K562 (cell line): Measurements from ENCODE around the gene TEX261. TPM values are rescaled to one million over a fixed set of nuclear protein-coding genes. Genes with fewer than 3 reads are reported as not detected.
A peak's percentile ranks its signal among the peaks of the same experiment; 100 is the strongest.

Source experiments
- ATAC-seq: fragments of 200-7000 bp; cut with Tn5 transposase; 3 replicates; pipeline ENCODE4 v1.9.1; 2020; ENCODE audit warnings: moderate library complexity
- BruUV-seq: library from RNA; stranded (reverse); fragments of 400-500 nt; replicated peaks from 2 replicates; lab custom pipeline; 2021; lab: Mats Ljungman, UMichigan
- CTCF ChIA-PET: fragments of 300-600 bp; formaldehyde crosslinking; extraction: SDS; loops from one replicate; lab custom pipeline; 2021; ENCODE audit warnings: low intra/inter-chr PET ratio; lab: Yijun Ruan, JAX
- POLR2A ChIA-PET: fragments of 300-600, 350-650 bp; sonication (Branson Sonifier 250); formaldehyde crosslinking; extraction: SDS; loops from one replicate; lab custom pipeline; 2021; ENCODE audit warnings: antibody characterized with exemption, inconsistent platforms; lab: Yijun Ruan, JAX
- DNase-seq, 4 experiments: peaks; one replicate each; pipeline versions ENCODE4 v3.0.0 to v3.0.0-alpha.2; 2011 to 2018; ENCODE audit warnings: low spot score in 3 of 4, mixed read lengths in 3 of 4; ENCODE audit errors: extremely low read depth in 1 of 4
- FAIRE-seq: peaks from 2 replicates; lab custom pipeline; 2011; peaks lifted over from hg19 to GRCh38; lab: Jason Lieb, UNC
- H2AFZ ChIP-seq: 2 replicates; pipeline ENCODE4 v1.6.0; 2011; ENCODE audit warnings: low read depth, low read length, control low read depth, inconsistent platforms
- H3K27ac ChIP-seq: fragments of 200-600 bp; 3 replicates; pipeline ENCODE4 v1.8.0; 2011; ENCODE audit warnings: low read depth, mild to moderate bottlenecking, control low read depth, inconsistent platforms, low read length, moderate library complexity, mixed read lengths; ENCODE audit errors: extremely low read depth
- H3K27me3 ChIP-seq, 2 experiments: fragments of 300-600 bp in 1 of 2; 2 replicates in 1 of 2; 3 replicates in 1 of 2; pipeline versions ENCODE4 v1.6.0 to v1.8.0; 2011; ENCODE audit warnings: inconsistent platforms in 2 of 2, low read length in 2 of 2, mild to moderate bottlenecking in 1 of 2, mixed read lengths in 1 of 2, moderate library complexity in 1 of 2; ENCODE audit not compliant: control insufficient read depth in 2 of 2, insufficient read depth in 2 of 2
- H3K36me3 ChIP-seq: fragments of 300-600 bp; 3 replicates; pipeline ENCODE4 v1.8.0; 2011; ENCODE audit warnings: mild to moderate bottlenecking, low read length, inconsistent platforms; ENCODE audit not compliant: control insufficient read depth, insufficient read depth
- H3K4me1 ChIP-seq, 2 experiments: fragments of 200-600 bp in 1 of 2; replicated peaks in 1 of 2; 2 replicates in 1 of 2; 3 replicates in 1 of 2; pipeline versions ENCODE4 v1.5.1 to v1.8.0; 2011; ENCODE audit warnings: inconsistent platforms in 2 of 2, low read length in 2 of 2, mild to moderate bottlenecking in 1 of 2, mixed read lengths in 1 of 2, moderate library complexity in 1 of 2; ENCODE audit not compliant: control insufficient read depth in 2 of 2, insufficient read depth in 2 of 2
- H3K4me2 ChIP-seq: 2 replicates; pipeline ENCODE4 v1.6.1; 2011; ENCODE audit warnings: low read length, control low read depth, inconsistent platforms, mixed read lengths; ENCODE audit not compliant: insufficient read depth
- H3K4me3 ChIP-seq: fragments of 200-600 bp; sonication (generic), shearing (Covaris generic); 2 replicates; pipeline ENCODE4 v1.5.1; 2016; ENCODE audit warnings: control low read depth, inconsistent platforms
- H3K79me2 ChIP-seq: fragments of 200-600 bp; 3 replicates; pipeline ENCODE4 v1.8.0; 2011; ENCODE audit warnings: low read length, inconsistent platforms; ENCODE audit not compliant: control insufficient read depth, insufficient read depth
- H3K9ac ChIP-seq, 2 experiments: 2 replicates each; pipeline versions ENCODE4 v1.6.0 to v1.6.1; 2011; ENCODE audit warnings: low read depth in 2 of 2, low read length in 2 of 2, control low read depth in 1 of 2, inconsistent platforms in 1 of 2, mild to moderate bottlenecking in 1 of 2, mixed read lengths in 1 of 2; ENCODE audit not compliant: insufficient read depth in 1 of 2
- H3K9me1 ChIP-seq: one replicate; pipeline ENCODE4 v1.6.0; 2011; ENCODE audit warnings: inconsistent platforms, mild to moderate bottlenecking, low read length, moderate library complexity; ENCODE audit not compliant: control insufficient read depth, insufficient read depth
- H3K9me3 ChIP-seq: replicated peaks from 2 replicates; pipeline ENCODE4 v1.5.1; 2011; ENCODE audit warnings: low read depth, low read length, inconsistent platforms; ENCODE audit not compliant: control insufficient read depth, insufficient read depth
- H4K20me1 ChIP-seq: replicated peaks from 2 replicates; pipeline ENCODE4 v1.6.1; 2011; ENCODE audit warnings: low read length, inconsistent platforms, mixed read lengths; ENCODE audit not compliant: control insufficient read depth, insufficient read depth
- ARNT ChIP-seq, 2 experiments: fragments of 450-650 bp; IDR thresholded peaks; 2 replicates each; pipeline ENCODE4 v1.6.1; 2016; ENCODE audit warnings: mild to moderate bottlenecking in 1 of 2
- ATF7 ChIP-seq: fragments of 450-650 bp; IDR thresholded peaks from 2 replicates; pipeline ENCODE4 v1.7.1; 2014; ENCODE audit warnings: mild to moderate bottlenecking, moderate library complexity
- BRD4 ChIP-seq: fragments of 200-600 bp; sonication (generic); IDR thresholded peaks from 2 replicates; pipeline ENCODE4 v1.6.1; 2017; ENCODE audit warnings: inconsistent platforms
- CCAR2 ChIP-seq: fragments of 200-400 bp; formaldehyde crosslinking; IDR thresholded peaks from 2 replicates; pipeline ENCODE4 v1.6.1; 2017; ENCODE audit warnings: mild to moderate bottlenecking, low read depth, low read length
- EGR1 ChIP-seq: fragments of 450-650 bp; conservative IDR thresholded peaks from 2 replicates; pipeline ENCODE4 v1.6.1; 2017; ENCODE audit warnings: mild to moderate bottlenecking
- ELF2 ChIP-seq: fragments of 250-450 bp; sonication (Bioruptor Pico); IDR thresholded peaks from 2 replicates; pipeline ENCODE4 v1.5.0; 2021; ENCODE audit warnings: mild to moderate bottlenecking
- EWSR1 ChIP-seq: fragments of 450-650 bp; IDR thresholded peaks from 2 replicates; pipeline ENCODE4 v1.6.1; 2018; ENCODE audit warnings: borderline replicate concordance, mild to moderate bottlenecking, low read depth, moderate library complexity; ENCODE audit not compliant: partially characterized antibody
- IFI16 ChIP-seq: fragments of 250-450 bp; sonication (Bioruptor Pico); IDR thresholded peaks from 2 replicates; pipeline ENCODE4 v2.1.2; 2022; ENCODE audit warnings: mild to moderate bottlenecking, inconsistent platforms
- JUND ChIP-seq, 2 experiments: IDR thresholded peaks; 2 replicates in 1 of 2; 3 replicates in 1 of 2; pipeline ENCODE4 v1.6.1; 2011; ENCODE audit warnings: borderline replicate concordance in 2 of 2, low read depth in 2 of 2, low read length in 2 of 2, improper control_type of control experiment in 1 of 2, missing biosample characterization in 1 of 2, missing genetic modification characterization in 1 of 2, missing genetic modification reagents in 1 of 2
- KAT8 ChIP-seq: fragments of 450-650 bp; IDR thresholded peaks from 2 replicates; pipeline ENCODE4 v1.6.1; 2016; ENCODE audit warnings: low read depth, mild to moderate bottlenecking
- ZNF124 ChIP-seq: sonication (generic); formaldehyde crosslinking; IDR thresholded peaks from 2 replicates; pipeline ENCODE4 v1.8.1; 2022; ENCODE audit warnings: missing genetic modification reagents
- ZNF408 ChIP-seq: fragments of 250-450 bp; sonication (Bioruptor Pico); IDR thresholded peaks from 2 replicates; pipeline ENCODE4 v1.4.0; 2020; ENCODE audit warnings: low read depth, mild to moderate bottlenecking, moderate library complexity
- ZNF586 ChIP-seq: fragments of 450-650 bp; formaldehyde crosslinking; conservative IDR thresholded peaks from 2 replicates; pipeline ENCODE4 v1.4.0; 2020; ENCODE audit warnings: mild to moderate bottlenecking, moderate library complexity
- whole genome bisulfite sequencing: fragments of 100-300 bp; shearing (Covaris generic); methylation state at CpG from one replicate; pipeline ENCODE4 v1.1.6; 2016; ENCODE audit warnings: low coverage, mixed read lengths; ENCODE audit not compliant: insufficient coverage; ENCODE audit errors: missing lambda C conversion rate; 5-methylcytosine and 5-hydroxymethylcytosine counted together
- in situ Hi-C: fragments of 300-500 bp; cut with MboI; formaldehyde crosslinking; loops from 4 replicates; pipeline ENCODE4 v1.15.0; 2018; ENCODE audit warnings: inconsistent platforms, mixed read lengths
- intact Hi-C: fragments of 100-400 bp; cut with micrococcal nuclease; formaldehyde crosslinking; loops from 2 replicates; pipeline ENCODE4 v1.14.2; 2022
- polyA plus RNA-seq, 8 experiments: library from polyadenylated mRNA; depleted of rRNA in 4 of 8; stranded (reverse) in 5 of 8; unstranded in 3 of 8; fragments of >200 nt; fragmentation: Nextera tagmentation in 2 of 8; fragmentation: Illumina TruSeq in 1 of 8; extraction: Ambion mirVana in 2 of 8; extraction: Trizol in 1 of 8; gene quantifications; 2 replicates each; pipeline versions ENCODE4 v1.2.1 to v1.2.3, GENCODE V29; 2011 to 2014; ENCODE audit warnings: inconsistent platforms in 1 of 8, missing spikeins in 1 of 8
- total RNA-seq, 7 experiments: library from RNA; depleted of rRNA in 6 of 7; stranded (reverse); fragments of >200 nt in 6 of 7; fragmentation: Illumina TruSeq in 2 of 7; extraction: Trizol in 2 of 7; gene quantifications; 2 replicates each; pipeline versions ENCODE4 v1.2.1 to v1.2.3, GENCODE V29; 2011 to 2021; ENCODE audit warnings: low replicate concordance in 1 of 7
- TF ChIP-seq, protein P1 (sequence below): fragments of 450-650 bp; formaldehyde crosslinking; IDR thresholded peaks from 2 replicates; pipeline ENCODE4 v1.4.0; 2022; ENCODE audit warnings: missing genetic modification characterization
- TF ChIP-seq, protein P2 (sequence below): sonication (generic); formaldehyde crosslinking; IDR thresholded peaks from 2 replicates; pipeline ENCODE4 v1.8.0; 2022; ENCODE audit warnings: mild to moderate bottlenecking, missing genetic modification reagents, borderline replicate concordance

TEX261 gene
- total and polyA plus RNA-seq, 9 of the 15 experiments (the other 6 are each of a cell fraction or from before 2014, with no cell fraction given), result 11.9 to 110 (median 51.9) TPM

DNA sequence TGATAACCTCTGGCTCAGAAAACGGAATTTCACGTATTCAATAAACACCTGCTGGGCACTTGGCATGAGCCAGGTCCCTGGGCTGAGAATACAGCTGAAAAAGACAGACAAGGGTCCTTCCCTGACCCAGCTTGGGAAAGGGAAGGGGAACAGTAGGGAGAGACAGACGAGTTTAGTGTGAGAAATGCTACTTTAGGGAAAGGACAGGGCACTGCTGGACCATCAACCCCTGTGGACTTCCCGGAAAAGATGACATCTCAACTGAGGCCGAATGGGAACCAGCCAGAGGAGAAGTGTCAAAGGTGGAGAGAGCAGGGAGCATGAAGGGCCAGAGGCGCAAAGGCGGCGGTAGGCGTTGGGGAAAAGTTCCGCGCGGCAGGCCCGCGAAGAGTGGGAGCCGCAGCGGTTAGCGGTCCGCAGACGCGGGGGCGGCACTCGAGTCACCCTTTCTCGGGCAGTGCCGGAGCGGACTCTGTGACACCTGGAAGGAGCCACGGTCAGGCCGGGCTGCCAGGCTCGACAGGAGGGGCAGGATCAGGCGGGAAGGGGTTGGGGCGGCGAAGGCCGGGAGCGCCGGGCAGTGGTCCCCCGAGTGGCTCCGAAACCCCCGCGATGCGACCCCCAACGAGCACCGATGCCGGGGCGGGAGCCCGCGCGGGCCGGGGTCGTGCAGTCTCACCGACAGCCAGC is 519 bp downstream of the TEX261 start (continued):
- no peak for TF ChIP-seq ZNF586 (CRISPR knock-in tag)
- TF ChIP-seq, protein P1, sequence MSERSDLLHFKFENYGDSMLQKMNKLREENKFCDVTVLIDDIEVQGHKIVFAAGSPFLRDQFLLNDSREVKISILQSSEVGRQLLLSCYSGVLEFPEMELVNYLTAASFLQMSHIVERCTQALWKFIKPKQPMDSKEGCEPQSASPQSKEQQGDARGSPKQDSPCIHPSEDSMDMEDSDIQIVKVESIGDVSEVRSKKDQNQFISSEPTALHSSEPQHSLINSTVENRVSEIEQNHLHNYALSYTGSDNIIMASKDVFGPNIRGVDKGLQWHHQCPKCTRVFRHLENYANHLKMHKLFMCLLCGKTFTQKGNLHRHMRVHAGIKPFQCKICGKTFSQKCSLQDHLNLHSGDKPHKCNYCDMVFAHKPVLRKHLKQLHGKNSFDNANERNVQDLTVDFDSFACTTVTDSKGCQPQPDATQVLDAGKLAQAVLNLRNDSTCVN, result no peak
- peak; percentile 92 for TF ChIP-seq EGR1
- no peak for TF ChIP-seq ZNF124
- 0 out of 2 replicates have a peak, but pooled peaks have one; percentile 12 for TF ChIP-seq ATF7
- TF ChIP-seq KAT8, result no peak
- TF ChIP-seq BRD4, result peak; percentile 46; the same call in 1 of the 2 replicates

DNA sequence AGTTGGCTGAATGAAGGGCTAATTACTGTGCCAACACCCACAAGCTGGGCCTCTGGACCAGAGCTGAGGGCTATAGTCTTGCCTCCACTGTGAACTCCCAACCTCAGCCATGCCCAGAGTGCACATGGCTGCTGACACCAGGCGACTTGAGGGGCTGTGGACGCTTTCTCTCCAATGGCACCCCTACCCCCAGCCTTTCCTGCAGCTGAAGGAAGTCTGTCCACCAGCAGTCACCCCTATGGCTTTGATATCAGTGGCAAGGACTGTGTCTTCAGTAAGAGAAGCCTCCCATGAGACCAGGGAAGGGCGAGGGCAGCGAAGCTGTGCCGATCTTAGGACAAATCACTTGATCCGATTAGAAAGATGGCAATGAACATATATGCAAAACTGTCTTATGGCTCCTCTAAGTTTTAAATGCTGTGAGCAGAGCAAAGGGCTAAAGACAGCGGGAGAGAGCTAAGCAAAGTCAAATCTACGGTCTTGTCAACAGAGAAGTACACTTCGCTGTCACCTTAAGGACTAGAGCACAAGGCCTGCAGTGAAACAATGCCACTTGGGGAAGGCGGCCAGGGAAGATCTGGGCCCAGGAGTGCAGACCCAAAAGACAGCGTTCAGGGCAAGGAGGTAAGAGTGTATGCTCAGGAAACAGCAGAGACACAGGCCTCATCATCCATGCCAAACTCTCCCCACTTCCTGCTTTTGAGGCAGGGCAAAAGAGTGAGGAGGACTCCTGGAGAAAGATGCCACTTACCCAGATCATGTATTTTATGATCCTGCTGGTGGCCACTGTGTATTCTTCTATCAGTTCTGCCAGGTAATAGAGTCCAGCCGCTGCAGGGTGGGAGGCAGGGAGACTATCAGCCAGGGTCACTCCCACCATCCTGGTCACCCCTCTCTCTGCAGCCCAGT is 1.5 kb downstream of the TEX261 start:
- no peaks in the 10 kb centered on the region for H3K9me3 ChIP-seq
- ATAC-seq, result no peak
- peaks cover 47% of the 10 kb centered on the region for H3K36me3 ChIP-seq
- no peaks in the 10 kb centered on the region for H3K27me3 ChIP-seq
- peaks cover 9% of the 10 kb centered on the region; the same call in 1 of the 2 replicates for H4K20me1 ChIP-seq
- no peaks in the 10 kb centered on the region for H3K9me1 ChIP-seq
- H3K4me3 ChIP-seq, result peak overlapping the region; percentile 87
- H3K4me1 ChIP-seq, result peaks cover 12 to 22% of the 10 kb centered on the region in 2 experiments; a peak in 4 of 5 replicates
- intact Hi-C loops (loop anchor here (10.0 kb wide), 1 partner anchor 142 kb away; the partner anchor contains the start of genes MCEE and MPHOSPH10), in situ Hi-C loops (no loop called here)
- CTCF ChIA-PET, result no interaction called here
- peak overlapping the region; percentile 65; the same call in 1 of the 3 replicates for H3K27ac ChIP-seq
- peak overlapping the region; percentile 76 to 99 for H3K9ac ChIP-seq
- 72% methylated on average over 12 of the region's 12 CpGs for WGBS
- no peak overlapping the region for H2AFZ ChIP-seq
- H3K79me2 ChIP-seq, result peaks cover 20% of the 10 kb centered on the region
- POLR2A ChIA-PET, result no interaction called here
- DNase-seq, result peak in 2 of 4 experiments; percentile 7 to 9
- TSS peak; percentile 44 for BruUV-seq
- peak; percentile 19 for FAIRE-seq
- peak overlapping the region; percentile 89 for H3K4me2 ChIP-seq
- no peak for TF ChIP-seq EWSR1
- no peak for TF ChIP-seq CCAR2
- no peak for TF ChIP-seq ZNF408
- TF ChIP-seq ARNT (IDR thresholded peaks at IDR 0.05), result no peak
- no peak for TF ChIP-seq JUND (IDR thresholded peaks at IDR 0.05; ENCODE audit: borderline replicate concordance, low read depth, low read length)
- no peak for TF ChIP-seq JUND (tag; IDR thresholded peaks at IDR 0.05; ENCODE audit: borderline replicate concordance, low read depth, low read length)
- TF ChIP-seq, protein P2, sequence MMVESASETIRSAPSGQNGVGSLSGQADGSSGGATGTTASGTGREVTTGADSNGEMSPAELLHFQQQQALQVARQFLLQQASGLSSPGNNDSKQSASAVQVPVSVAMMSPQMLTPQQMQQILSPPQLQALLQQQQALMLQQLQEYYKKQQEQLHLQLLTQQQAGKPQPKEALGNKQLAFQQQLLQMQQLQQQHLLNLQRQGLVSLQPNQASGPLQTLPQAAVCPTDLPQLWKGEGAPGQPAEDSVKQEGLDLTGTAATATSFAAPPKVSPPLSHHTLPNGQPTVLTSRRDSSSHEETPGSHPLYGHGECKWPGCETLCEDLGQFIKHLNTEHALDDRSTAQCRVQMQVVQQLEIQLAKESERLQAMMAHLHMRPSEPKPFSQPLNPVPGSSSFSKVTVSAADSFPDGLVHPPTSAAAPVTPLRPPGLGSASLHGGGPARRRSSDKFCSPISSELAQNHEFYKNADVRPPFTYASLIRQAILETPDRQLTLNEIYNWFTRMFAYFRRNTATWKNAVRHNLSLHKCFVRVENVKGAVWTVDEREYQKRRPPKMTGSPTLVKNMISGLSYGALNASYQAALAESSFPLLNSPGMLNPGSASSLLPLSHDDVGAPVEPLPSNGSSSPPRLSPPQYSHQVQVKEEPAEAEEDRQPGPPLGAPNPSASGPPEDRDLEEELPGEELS (CRISPR knock-in tag), result no peak
- no peak for TF ChIP-seq IFI16
- TF ChIP-seq ELF2, result no peak
